ENCODE results near the gene NTRK1. TPM values are rescaled to one million over a fixed set of nuclear protein-coding genes. Genes with fewer than 3 reads are reported as not detected.
A peak's percentile ranks its signal among the peaks of the same experiment; 100 is the strongest.

Gene NTRK1
- total and polyA plus RNA-seq, 2 donors (not counting 1 experiment from before 2014, with no cell fraction given), result not detected

- no peak for TF ChIP-seq EZH2 (IDR thresholded peaks at IDR 0.05; ENCODE audit: low read length, missing control alignments)
- TF ChIP-seq, protein P1, sequence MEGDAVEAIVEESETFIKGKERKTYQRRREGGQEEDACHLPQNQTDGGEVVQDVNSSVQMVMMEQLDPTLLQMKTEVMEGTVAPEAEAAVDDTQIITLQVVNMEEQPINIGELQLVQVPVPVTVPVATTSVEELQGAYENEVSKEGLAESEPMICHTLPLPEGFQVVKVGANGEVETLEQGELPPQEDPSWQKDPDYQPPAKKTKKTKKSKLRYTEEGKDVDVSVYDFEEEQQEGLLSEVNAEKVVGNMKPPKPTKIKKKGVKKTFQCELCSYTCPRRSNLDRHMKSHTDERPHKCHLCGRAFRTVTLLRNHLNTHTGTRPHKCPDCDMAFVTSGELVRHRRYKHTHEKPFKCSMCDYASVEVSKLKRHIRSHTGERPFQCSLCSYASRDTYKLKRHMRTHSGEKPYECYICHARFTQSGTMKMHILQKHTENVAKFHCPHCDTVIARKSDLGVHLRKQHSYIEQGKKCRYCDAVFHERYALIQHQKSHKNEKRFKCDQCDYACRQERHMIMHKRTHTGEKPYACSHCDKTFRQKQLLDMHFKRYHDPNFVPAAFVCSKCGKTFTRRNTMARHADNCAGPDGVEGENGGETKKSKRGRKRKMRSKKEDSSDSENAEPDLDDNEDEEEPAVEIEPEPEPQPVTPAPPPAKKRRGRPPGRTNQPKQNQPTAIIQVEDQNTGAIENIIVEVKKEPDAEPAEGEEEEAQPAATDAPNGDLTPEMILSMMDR (conservative IDR thresholded peaks at IDR 0.05 in 1 of 2, IDR thresholded peaks at IDR 0.05 in 1 of 2; ENCODE audit: low read depth in 1 of 2, low read length in 2 of 2), result no peak
- no peak overlapping the region for H3K27ac ChIP-seq (ENCODE audit: insufficient read depth, low read length)
- no peaks in the 10 kb centered on the region for H3K79me2 ChIP-seq (ENCODE audit: control insufficient read depth, insufficient read depth, low read length)
- no peak overlapping the region for H2AFZ ChIP-seq (ENCODE audit: low read length)
- H3K9me3 ChIP-seq (ENCODE audit: control insufficient read depth, insufficient read depth, low read depth, low read length), result no peaks in the 10 kb centered on the region
- H4K20me1 ChIP-seq (ENCODE audit: control insufficient read depth, extremely low read depth, insufficient read depth, low read length), result no peaks in the 10 kb centered on the region
- no peaks in the 10 kb centered on the region for H3K36me3 ChIP-seq (ENCODE audit: control insufficient read depth, insufficient read depth, low read length)
- DNase-seq (ENCODE audit: low read depth in 2 of 2), result no peak
- H3K27me3 ChIP-seq (ENCODE audit: control insufficient read depth, insufficient read depth, low read length), result peaks cover 67% of the 10 kb centered on the region
- no peak overlapping the region for H3K4me3 ChIP-seq (replicated peaks in 1 of 4; ENCODE audit: control extremely low read depth in 1 of 4, insufficient read depth in 1 of 4, low read depth in 3 of 4, low read length in 4 of 4)
- H3K4me2 ChIP-seq (ENCODE audit: extremely low read depth, insufficient read depth, low read length), result no peak overlapping the region
- H3K9ac ChIP-seq (ENCODE audit: insufficient read depth, low read length), result no peak overlapping the region
- no peaks in the 10 kb centered on the region for H3K4me1 ChIP-seq (ENCODE audit: control insufficient read depth, extremely low read depth, insufficient read depth, low read length)
These were observed 23.3 kb downstream of the NTRK1 start for GRCh38 chr1:156883919-156884318.

- no peak overlapping the region for H3K27ac ChIP-seq (ENCODE audit: insufficient read depth, low read length)
- H3K36me3 ChIP-seq (ENCODE audit: control insufficient read depth, insufficient read depth, low read length), result no peaks in the 10 kb centered on the region
- H3K4me1 ChIP-seq (ENCODE audit: control insufficient read depth, extremely low read depth, insufficient read depth, low read length), result no peaks in the 10 kb centered on the region
- H3K9ac ChIP-seq (ENCODE audit: insufficient read depth, low read length), result no peak overlapping the region
- no peak overlapping the region for H3K4me2 ChIP-seq (ENCODE audit: extremely low read depth, insufficient read depth, low read length)
- TF ChIP-seq, protein P1 (conservative IDR thresholded peaks at IDR 0.05 in 1 of 2, IDR thresholded peaks at IDR 0.05 in 1 of 2; ENCODE audit: low read depth in 1 of 2, low read length in 2 of 2), result no peak
- TF ChIP-seq EZH2 (IDR thresholded peaks at IDR 0.05; ENCODE audit: low read length, missing control alignments), result no peak
- peaks cover 64% of the 10 kb centered on the region for H3K27me3 ChIP-seq (ENCODE audit: control insufficient read depth, insufficient read depth, low read length)
- no peaks in the 10 kb centered on the region for H4K20me1 ChIP-seq (ENCODE audit: control insufficient read depth, extremely low read depth, insufficient read depth, low read length)
- no peak overlapping the region for H2AFZ ChIP-seq (ENCODE audit: low read length)
- no peak overlapping the region for H3K4me3 ChIP-seq (replicated peaks in 1 of 4; ENCODE audit: control extremely low read depth in 1 of 4, insufficient read depth in 1 of 4, low read depth in 3 of 4, low read length in 4 of 4)
- no peaks in the 10 kb centered on the region for H3K79me2 ChIP-seq (ENCODE audit: control insufficient read depth, insufficient read depth, low read length)
- DNase-seq (ENCODE audit: low read depth in 2 of 2), result no peak
- H3K9me3 ChIP-seq (ENCODE audit: control insufficient read depth, insufficient read depth, low read depth, low read length), result no peaks in the 10 kb centered on the region
These were observed 24.0 kb downstream of the NTRK1 start for GRCh38 chr1:156884560-156885184.

DNA sequence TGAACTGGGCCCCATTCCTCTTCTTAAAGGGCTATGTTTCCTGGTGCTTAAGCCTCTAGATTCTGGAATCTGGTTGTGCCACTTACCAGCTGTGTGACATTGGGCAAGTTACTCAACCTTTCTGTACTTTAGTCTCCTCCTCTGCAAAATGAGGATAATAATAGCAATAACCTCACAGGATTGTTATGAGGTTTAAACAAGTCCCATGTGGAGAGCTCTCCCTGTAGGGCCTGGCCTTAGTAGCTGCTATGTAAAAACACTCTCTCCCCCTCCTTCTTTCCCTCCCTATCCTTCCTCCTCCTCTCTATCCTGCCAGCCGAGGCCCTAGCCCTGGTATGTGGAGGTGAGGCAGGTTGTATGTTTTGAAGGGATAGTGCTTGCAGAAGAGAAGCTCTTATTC, 24.6 kb downstream of the NTRK1 start:
- Histone ChIP-seq H3K27ac (ENCODE audit: insufficient read depth, low read length) (no peak overlapping the region), H3K4me3 (replicated peaks in 1 of 4; ENCODE audit: control extremely low read depth in 1 of 4, insufficient read depth in 1 of 4, low read depth in 3 of 4, low read length in 4 of 4) (no peak overlapping the region), H3K27me3 (ENCODE audit: control insufficient read depth, insufficient read depth, low read length) (peaks cover 60% of the 10 kb centered on the region), H3K79me2 (ENCODE audit: control insufficient read depth, insufficient read depth, low read length) (no peaks in the 10 kb centered on the region), H3K9ac (ENCODE audit: insufficient read depth, low read length) (no peak overlapping the region), H4K20me1 (ENCODE audit: control insufficient read depth, extremely low read depth, insufficient read depth, low read length) (no peaks in the 10 kb centered on the region), H3K4me1 (ENCODE audit: control insufficient read depth, extremely low read depth, insufficient read depth, low read length) (no peaks in the 10 kb centered on the region), H3K9me3 (ENCODE audit: control insufficient read depth, insufficient read depth, low read depth, low read length) (no peaks in the 10 kb centered on the region), H2AFZ (ENCODE audit: low read length) (no peak overlapping the region), H3K4me2 (ENCODE audit: extremely low read depth, insufficient read depth, low read length) (no peak overlapping the region), H3K36me3 (ENCODE audit: control insufficient read depth, insufficient read depth, low read length) (no peaks in the 10 kb centered on the region)
- TF ChIP-seq, protein P1 (conservative IDR thresholded peaks at IDR 0.05 in 1 of 2, IDR thresholded peaks at IDR 0.05 in 1 of 2; ENCODE audit: low read depth in 1 of 2, low read length in 2 of 2), result no peak
- TF ChIP-seq EZH2 (IDR thresholded peaks at IDR 0.05; ENCODE audit: low read length, missing control alignments), result no peak
- DNase-seq (ENCODE audit: low read depth in 2 of 2), result peak in 1 of 2 donors; percentile 18
